ENCODE results near the gene KIF6. TPM values are rescaled to one million over a fixed set of nuclear protein-coding genes. Genes with fewer than 3 reads are reported as not detected.

Gene KIF6
- total RNA-seq, 4 donors from 2014 or later = 0.19 to 0.38 TPM; not detected in 2

GRCh38 chr6:39714802-39715201, 10.4 kb downstream of the KIF6 start:
- no peak for TF ChIP-seq CTCF (IDR thresholded peaks at IDR 0.05)
- DNase-seq (ENCODE audit: low spot score) (no peak), ATAC-seq (ENCODE audit: low FRiP score) (no peak)

DNA sequence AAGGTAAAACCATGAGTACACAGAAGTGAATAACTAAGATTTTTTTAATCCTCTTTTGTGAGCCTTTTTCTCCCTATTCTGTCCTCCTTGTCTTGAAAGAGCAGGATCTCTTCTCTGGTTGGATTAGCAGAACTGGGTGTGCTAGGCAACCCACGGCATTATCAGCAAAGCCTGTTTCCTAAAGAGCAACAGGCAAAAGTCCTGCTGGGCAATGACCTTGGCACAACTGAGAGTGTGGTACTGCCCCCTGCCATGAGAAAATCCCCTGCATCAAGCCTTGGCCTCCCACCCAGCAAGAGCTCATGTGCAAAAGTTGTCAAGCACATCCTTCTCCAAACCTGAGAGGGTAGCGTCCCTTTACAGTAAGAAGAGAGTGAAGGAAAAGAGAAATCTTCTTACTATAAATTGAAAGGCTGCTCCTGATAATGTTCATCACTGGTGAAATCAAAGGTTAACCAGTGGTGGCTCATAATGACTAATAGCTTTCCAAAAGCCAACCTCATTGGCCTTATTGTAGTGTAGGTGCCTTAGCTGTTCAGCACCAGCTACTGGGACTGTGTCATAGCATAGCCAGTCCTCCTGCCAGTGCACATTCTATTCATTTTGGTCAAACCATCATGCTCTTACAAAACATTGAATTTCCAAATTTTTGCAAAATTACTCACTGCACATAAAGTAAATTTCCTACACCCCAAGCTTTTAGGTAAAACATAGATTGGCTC, 17.1 kb downstream of the KIF6 start:
- TF ChIP-seq CTCF (IDR thresholded peaks at IDR 0.05) = no peak
- DNase-seq (ENCODE audit: low spot score) (no peak), ATAC-seq (ENCODE audit: low FRiP score) (no peak)

GRCh38 chr6:39706819-39707335, 18.3 kb downstream of the KIF6 start:
- no peak for ATAC-seq (ENCODE audit: low FRiP score)
- TF ChIP-seq CTCF (IDR thresholded peaks at IDR 0.05) = no peak

DNA sequence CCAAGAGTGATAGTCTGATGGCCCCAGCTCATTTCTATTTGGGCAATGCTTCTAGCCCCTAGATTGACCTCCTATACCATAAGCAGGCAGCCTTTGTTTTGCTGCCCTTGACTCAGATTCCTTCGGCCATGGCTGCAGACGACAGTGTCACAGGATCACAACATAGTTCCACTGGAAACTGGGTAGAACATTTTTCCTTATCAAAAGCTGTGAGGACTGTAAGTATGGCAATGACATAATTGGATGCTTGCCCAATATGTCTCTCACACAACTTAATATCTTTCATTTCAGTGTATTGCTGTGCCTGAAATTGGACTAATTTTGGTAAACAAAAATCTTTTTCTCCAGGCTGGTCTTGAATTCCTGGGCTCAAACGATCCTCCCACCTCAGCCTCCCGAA, 22.9 kb downstream of the KIF6 start:
- no peak for TF ChIP-seq CTCF (IDR thresholded peaks at IDR 0.05)
- ATAC-seq (ENCODE audit: low FRiP score) (no peak), DNase-seq (ENCODE audit: low spot score) (no peak)

More at GRCh38 chr6:39706819-39707335, 18.3 kb downstream of the KIF6 start:
- no peak for DNase-seq (ENCODE audit: low spot score)

GRCh38 chr6:39700362-39700761, 24.8 kb downstream of the KIF6 start:
- no peak for TF ChIP-seq CTCF (IDR thresholded peaks at IDR 0.05)
- no peak for DNase-seq (ENCODE audit: low spot score)
- no peak for ATAC-seq (ENCODE audit: low FRiP score)

GRCh38 chr6:39698789-39699188, 26.4 kb downstream of the KIF6 start:
- no peak for TF ChIP-seq CTCF (IDR thresholded peaks at IDR 0.05)
- DNase-seq (ENCODE audit: low spot score) = no peak
- no peak for ATAC-seq (ENCODE audit: low FRiP score)

Measured in omental fat pad (tissue), 4 donors.